Right ventricle myocardium inferior (tissue), 1 donor: ENCODE results near the gene DDI2. TPM values are rescaled to one million over a fixed set of nuclear protein-coding genes. Genes with fewer than 3 reads are reported as not detected.

ENCODE experiments used
- ATAC-seq: fragments of 200-7000 bp; cut with Tn5 transposase; one replicate; pipeline ENCODE4 v1.9.1; 2020; ENCODE audit warnings: mild to moderate bottlenecking, moderate library complexity
- DNase-seq: peaks from one replicate; pipeline ENCODE4 v3.0.0; 2021; ENCODE audit errors: missing footprints
- intact Hi-C: fragments of 100-400 bp; cut with DNase I; formaldehyde crosslinking; loops from one replicate; pipeline ENCODE4 v1.11.0; 2022
- total RNA-seq: library from RNA; stranded (reverse); fragmentation: NEBNext Ultra II Directional; extraction: Animal tissue kit (Norgen Biotek cat#: 25700); gene quantifications from one replicate; pipeline ENCODE4 v1.2.1, GENCODE V29; 2021
- donor health status: DM: no; HTN: yes; CAD: no; lungs with severe emphysema.

The DDI2 gene
- total RNA-seq, 1 donor from 2014 or later, result 20.4 TPM

DNA sequence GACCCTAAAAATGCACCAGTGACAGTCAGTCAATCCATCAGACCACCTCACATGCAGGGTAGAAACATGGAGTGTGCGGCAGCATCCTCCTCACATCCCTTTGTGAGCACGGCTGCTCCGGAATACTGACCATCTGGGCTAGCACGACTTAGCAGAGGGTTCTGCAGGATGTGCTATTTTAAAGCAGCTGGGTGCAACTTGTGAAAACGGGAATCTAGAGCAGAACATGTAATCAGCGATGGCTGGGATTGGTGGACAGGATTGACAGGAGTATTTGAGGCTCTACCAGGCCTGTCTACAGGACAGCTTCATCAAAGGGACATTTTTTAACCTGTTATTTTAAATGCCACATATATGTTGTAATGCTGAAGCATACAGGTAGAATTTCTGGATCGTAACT is 50.1 kb downstream of the DDI2 start:
- DNase-seq (no peak), ATAC-seq (peak; percentile 19)
- intact Hi-C loops, result no loop called here

DNA sequence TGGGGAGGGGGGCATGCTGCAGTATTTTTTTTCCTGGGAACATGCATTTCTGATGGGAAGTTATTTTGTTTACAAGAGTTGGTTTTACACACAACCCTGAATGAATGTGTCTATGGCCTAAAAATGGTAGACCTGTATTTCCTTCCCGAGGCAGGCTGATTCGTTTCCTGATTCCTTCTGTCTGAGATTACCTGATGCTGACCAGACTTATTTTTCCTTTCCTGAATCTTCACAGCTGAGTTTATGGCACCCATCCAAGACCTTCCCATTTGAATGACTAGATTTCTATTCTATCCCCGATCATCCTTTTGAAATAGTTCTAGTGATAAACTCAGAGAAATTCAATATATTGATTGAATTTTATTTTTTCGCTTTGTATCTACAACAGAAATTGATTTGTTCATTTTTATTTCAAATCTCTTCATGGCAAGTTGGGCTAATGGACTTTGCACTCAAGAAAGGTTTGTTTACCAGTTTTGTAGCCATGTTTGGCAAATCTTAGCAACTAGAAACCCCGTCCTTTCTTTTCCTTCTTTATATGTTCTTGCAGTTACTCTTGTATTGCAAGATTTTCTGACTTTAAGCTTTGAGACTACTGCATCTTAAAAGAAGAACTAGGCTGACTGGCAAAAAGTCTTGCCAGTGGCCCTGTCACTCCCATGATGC is 51.0 kb downstream of the DDI2 start:
- intact Hi-C loops, result no loop called here
- DNase-seq, result no peak
- no peak for ATAC-seq

DNA sequence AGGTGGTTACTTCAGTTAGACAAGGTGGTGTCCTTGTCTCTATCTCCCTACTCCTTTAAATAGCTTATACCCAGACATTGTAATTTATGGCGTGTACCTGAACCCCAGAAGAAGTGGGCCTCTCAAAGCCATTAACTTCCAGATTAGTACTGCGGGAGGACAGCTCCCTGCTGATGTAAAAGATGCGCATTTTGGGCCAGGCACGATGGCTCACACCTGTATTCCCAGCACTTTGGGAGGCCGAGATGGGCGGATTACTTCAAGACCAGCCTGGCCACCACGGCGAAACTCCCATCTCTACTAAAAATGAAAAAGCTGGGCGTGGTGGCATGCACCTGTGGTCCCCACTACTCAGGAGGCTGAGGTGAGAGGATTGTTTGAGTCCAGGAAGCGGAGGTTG is 51.8 kb downstream of the DDI2 start:
- DNase-seq, result no peak
- ATAC-seq, result no peak
- intact Hi-C loops, result no loop called here

DNA sequence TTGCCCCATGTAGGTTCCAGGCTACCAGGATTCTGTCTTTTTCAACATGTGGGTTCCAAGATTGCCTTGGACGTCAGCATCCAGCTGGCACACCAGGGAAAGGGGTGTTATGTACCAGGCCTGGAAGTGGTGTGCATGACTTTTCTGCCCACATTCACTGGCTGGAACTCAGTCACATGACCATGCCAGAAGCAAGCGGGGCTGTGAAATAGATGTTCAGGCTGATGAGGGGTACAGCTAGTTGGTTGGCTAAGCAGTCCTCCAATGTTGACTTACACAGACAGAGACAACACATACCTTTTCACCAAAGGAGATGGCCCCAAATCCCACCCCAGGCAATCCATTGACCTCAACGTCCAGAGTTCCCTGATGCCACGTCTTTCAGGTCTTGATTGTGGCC is 52.6 kb downstream of the DDI2 start:
- DNase-seq (no peak), ATAC-seq (no peak)
- intact Hi-C loops, result no loop called here

DNA sequence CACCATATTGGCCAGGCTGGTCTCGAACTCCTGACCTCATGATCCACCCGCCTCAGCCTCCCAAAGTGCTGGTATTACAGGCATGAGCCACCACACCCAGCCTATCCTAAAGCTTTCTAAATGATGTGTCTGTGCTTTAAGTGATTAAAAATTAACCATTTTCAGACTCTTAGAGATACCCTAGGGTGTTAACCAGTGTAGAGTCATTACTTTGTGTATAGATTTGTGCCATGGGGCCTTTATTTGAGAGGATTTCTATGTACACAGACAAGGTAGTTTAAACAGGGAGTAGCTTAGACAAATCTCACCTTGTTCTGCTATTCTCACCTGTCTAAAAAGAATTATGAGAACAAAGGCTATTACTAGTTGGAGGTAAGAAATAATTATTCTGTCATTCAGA is 54.2 kb downstream of the DDI2 start:
- intact Hi-C loops, result no loop called here
- DNase-seq (no peak), ATAC-seq (no peak)

DNA sequence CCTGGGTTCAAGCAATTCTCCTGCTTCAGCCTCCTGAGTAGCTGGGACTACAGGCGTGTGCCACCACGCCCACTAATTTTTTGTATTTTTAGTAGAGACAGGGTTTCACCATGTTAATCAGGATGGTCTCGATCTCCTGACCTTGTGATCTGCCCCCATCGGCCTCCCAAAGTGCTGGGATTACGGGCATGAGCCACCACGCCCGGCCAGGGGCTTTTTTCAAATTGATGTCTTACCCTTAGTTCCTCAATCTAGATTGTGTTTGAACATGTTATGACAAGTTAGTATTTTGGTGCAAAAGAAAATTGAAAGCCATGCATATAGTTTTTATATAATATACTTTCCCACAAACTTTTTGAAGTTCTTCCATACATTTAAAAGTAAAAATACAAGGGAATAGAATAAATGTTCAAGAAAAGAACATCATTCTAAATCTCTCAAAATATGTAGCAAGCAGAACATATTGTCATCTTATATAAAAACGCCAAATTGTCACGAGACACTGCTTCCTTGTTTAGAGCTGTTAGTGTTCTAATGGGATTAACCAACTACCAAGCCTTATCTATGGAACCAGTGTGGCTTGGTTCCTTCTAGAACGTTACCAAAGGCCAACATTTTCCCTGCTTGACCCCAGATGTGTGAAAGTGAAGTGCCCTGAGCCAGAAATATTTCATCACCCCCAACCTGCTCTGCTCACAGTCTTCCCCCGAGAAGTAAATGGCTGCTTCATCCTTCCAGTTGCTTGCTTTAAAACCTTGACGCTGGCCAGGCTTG is 57.3 kb downstream of the DDI2 start:
- intact Hi-C loops, result no loop called here
- ATAC-seq (no peak), DNase-seq (no peak)

DNA sequence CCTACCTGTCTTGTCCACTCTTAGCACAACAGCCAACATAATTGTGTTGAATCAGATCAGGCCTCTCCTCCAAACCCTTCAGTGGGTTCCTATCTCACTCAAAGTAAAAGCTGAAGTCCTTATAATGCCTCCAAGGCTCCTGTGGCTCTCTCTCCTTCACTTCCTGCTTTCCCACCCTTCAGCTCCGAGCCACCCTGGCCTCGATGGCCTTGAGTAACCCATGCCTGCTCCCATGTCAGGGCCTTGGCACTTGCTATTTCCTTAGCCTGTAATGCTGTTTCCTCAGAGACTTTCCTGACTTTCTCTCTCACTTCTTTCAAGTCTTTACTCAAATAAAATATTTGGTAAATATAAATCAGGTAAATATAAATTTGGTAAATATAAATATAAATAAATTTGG is 58.8 kb downstream of the DDI2 start:
- DNase-seq (no peak), ATAC-seq (no peak)
- intact Hi-C loops, result no loop called here

DNA sequence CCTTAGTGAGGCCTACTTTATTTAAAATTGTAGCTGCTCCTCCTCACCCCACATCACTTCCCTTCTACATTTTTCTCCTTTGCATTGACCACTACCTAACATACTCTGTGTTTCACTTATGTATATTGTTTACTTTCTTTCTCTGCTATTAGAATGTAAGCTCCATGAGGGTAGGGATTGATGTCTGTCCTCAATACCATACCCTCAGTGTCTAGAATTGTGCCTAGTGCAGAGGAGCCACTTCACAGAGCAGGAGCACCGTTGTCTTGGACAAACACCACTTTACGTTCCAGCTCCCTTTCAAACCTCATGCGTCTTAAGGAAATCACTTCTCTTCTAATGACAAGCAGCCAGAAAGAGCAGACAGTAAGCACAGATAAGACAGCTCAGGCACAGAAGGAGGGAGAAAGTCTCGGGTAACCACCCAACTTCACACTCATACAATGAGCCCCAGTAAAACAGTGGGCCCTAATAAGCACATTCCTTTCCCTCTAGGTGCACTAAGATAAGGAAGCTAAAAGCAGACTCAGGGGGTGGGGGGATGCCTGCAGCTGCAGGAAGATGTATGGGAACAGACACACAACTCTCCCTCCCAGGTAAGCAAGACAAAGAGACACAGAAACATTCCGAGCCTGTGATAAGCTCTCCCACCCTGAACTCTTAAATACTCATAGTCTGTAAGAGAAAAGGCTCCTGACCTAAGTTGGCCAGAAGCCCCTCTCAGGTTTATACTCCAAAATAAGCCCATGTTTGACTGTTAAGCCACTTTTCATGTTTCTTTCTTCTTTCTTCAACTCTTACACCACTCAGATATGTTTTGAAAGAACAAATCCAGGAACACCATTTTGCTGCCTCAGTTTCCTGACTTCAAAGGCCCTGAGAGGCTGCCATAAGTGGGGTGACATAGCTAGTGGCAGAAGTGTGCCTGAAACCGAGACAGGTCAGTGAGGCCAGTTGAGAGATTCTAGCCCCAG is 59.7 kb downstream of the DDI2 start:
- intact Hi-C loops, result no loop called here
- DNase-seq, result no peak
- ATAC-seq, result no peak

DNA sequence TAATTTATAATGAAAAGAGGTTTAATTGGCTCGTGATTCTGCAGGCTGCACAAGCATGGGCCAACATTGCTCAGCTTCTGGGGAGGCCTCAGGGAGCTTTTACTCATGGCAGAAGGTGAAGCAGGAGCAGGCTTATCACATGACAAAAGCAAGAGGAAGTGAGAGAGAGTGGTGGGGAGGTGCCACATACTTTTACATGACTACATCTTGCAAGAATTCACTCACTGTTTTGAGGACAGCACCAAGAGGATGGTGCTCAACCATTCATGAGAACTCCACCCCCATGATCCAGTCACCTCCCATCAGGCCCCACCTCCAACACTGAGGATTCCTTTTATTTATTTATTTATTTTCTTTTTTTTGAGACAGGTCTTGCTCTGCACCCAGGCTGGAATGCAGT is 61.3 kb downstream of the DDI2 start:
- ATAC-seq (no peak), DNase-seq (no peak)
- intact Hi-C loops, result no loop called here

DNA sequence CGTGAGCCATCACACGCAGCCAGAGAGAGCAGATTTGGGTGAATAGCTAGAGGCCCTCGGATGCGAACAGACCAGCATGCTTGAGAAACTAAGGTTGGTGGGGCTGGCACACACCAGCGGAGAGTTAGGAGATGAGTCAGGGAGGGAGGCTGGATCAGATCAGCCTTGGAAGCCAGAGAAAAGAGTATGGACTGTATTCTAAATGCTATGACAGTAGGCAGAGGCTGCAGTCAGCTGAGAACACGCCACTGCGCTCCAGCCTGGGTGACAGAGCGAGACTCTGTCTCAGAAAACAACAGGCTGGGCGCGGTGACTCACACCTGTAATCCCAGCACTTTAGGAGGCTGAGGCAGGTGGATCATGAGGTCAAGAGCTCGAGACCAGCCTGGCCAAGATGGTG is 62.9 kb downstream of the DDI2 start:
- intact Hi-C loops, result loop anchor here (5.0 kb wide), 3 partner anchors 37 to 57 kb away; partner anchors contain the start of gene SLC25A34
- no peak for ATAC-seq
- no peak for DNase-seq

DNA sequence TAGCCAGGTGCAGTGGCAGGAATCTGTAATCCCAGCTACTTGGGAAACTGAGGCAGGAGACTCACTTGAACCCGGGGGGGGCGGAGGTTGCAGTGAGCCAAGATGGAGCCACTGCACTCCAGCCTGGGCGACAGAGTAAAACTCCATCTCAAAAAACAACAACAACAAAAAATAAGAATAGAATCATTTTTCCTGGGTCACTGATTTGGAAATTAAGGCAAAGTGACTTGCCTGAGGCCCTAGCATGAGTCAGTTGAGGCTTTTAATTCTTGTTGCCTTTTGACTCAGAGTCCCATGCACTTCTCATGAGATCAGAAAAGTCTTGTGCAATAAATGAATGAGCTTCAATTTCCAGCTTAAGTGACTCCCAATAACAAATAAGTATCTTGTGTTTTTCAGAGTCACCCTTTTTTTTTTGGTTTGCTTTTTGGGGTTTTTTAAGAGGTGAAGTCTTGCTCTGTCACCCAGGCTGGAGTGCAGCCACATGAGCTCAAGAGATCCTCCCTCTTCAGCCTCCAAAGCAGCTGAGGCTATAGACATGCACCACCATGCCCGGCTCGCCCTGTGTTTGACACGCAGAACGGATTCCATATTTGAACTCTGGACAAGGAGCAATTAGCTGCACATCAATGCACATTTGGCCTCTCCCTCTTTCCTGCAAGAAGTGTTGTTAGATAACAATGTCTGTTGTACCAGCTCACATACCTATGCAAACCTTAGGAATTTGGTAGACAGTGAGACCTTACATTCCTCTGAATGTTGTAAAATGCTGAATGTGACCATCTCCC is 63.5 kb downstream of the DDI2 start:
- ATAC-seq, result no peak
- DNase-seq, result no peak
- intact Hi-C loops, result loop anchor here (5.0 kb wide), 3 partner anchors 37 to 57 kb away; partner anchors contain the start of gene SLC25A34

DNA sequence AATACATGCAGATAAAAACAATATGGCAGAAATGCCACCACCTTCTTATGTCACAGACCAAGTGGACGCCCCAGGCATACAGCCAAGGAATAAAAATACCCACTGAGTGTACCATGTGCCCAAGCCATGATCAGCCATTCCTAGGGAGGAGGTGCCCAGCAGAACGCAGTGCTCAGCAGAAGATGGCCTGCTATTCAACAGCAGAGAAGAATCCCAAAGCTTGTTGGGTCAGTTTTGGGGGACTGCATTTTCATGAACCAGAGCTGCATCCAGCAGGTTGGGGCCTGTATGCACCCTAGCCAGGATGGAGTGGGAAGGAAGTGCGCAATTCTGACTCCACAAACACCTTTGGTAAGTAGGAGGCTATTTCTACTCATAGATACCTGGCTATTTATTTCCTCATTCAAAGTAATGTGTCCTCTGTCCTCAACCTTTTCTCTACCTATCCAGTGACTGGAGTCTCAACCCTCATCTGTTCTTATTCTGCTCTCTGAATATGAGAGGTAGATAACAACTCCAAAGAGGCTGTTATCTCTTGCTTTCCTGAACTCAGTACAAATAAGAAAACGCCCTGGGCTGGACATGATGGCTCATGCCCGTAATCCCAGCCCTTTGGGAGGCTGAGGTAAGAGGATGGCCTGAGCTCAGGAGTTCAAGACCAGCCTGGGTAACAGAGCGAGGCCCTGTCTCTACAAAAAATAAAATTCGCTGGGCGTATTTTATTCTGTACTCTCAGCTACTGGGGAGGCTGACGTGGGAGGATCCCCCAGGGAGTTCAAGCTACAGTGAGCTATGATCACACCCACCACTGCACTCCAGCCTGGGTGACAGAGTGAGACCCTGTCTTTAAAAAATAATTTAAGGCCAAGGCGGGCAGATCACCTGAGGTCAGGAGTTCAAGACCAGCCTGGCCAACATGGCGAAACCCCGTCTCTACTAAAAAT is 64.4 kb downstream of the DDI2 start:
- intact Hi-C loops, result loop anchor here (5.0 kb wide), 3 partner anchors 36 to 56 kb away; partner anchors contain the start of gene SLC25A34
- DNase-seq (no peak), ATAC-seq (peak; percentile 46)

DNA sequence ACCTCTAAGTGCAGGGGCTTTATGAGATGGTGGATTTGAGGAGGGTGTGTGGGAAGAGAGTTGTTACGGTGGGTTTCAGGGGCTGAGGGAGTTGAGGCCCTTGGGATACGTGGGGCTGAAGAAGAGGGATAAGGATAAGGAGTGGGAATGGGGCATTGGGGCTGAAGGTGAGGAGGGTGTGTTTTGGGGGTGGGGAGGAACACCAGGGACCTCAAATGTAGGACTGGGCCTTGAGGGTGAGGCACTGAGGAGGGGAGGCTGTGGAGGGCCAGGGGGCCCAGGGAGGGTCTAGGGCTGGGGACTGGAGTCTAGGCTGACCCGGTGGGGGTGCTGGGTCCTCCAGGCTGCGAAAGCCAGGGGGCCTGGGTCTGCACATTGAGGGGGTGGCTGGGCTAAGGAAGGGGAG is 65.7 kb downstream of the DDI2 start:
- intact Hi-C loops, result loop anchor here (5.0 kb wide), 3 partner anchors 34 to 56 kb away; partner anchors contain the start of gene SLC25A34
- ATAC-seq, result no peak
- no peak for DNase-seq

DNA sequence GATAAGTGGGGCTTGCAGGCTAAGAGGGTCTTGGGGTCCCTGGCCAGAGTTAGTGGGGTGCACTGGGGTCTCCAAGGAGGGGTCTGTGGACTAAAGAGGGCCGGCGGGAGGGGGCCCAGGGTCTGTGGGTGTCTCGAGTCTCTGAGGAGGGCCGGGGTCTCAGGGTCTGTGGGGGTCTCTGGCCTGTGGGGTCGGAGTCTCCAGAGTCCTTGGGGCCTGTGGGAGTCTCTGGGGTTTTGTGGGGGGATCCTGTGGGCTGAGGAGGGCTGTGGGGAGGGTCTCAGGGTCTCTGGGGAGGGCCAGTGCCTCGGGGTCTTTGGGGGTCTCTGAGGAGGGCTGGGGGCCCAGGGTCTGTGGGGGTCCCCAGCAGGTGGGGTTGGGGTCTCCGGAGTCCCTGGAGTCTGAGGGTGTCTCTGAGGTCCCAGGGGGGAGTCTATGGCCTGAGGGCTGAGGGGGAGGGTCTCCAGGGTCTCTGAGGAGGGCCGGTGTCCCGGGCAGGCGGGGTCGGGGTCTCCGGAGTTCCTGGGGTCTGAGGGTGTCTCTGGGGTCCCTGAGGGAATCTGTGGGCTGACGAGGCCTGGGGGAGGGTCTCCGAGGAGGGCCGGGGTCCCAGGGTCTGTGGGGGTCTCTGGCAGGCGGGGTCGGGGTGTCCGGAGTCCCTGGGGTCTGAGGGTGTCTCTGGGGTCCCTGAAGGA is 66.2 kb downstream of the DDI2 start:
- DNase-seq (no peak), ATAC-seq (no peak)
- intact Hi-C loops, result loop anchor here (5.0 kb wide), 3 partner anchors 34 to 56 kb away; partner anchors contain the start of gene SLC25A34

DNA sequence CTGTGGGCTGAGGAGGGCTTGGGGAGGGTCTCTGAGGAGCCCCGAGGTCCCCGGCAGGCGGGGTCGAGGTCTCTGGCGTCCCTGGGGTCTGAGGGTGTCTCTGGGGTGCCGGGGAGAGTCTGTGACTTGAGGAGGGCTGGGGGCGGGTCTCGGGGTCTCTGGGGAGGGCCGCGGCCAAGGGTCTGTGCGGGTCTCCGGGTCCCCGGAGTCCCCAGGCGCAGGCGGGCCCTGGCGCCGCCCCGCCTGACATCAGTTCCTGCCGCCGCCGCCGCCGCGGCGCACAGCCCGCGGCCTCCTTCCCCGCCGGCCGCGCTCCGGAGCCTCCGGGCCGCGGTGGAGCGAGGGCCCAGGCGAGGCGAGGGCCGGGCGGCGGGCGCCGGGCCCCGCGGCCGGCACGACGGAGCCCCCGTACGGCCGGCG is 66.8 kb downstream of the DDI2 start, which contains the start of gene PLEKHM2:
TSS of gene PLEKHM2 (plus strand) at position 279 of the 420 bp plus-strand sequence. CDS start 239 bp downstream, outside the sequence.
- peak; percentile 77 for DNase-seq
- intact Hi-C loops, result loop anchor here (5.0 kb wide), 3 partner anchors 33 to 57 kb away; partner anchors contain the start of gene SLC25A34

More for the DNA sequence above, 66.8 kb downstream of the DDI2 start, which contains the start of gene PLEKHM2:
- peak; percentile 78 for ATAC-seq
